DOHH2 (cell line): ENCODE data around the gene TC2N.

Experiments
- H3F3A ChIP-seq: fragments of 200-600 bp; sonication (generic), shearing (Covaris generic); 2 replicates; pipeline ENCODE4 v1.6.0; 2016; ENCODE audit warnings: antibody characterized with exemption, mild to moderate bottlenecking; ENCODE audit not compliant: control insufficient read depth, insufficient read depth
- H3K27ac ChIP-seq: fragments of 200-600 bp; sonication (generic); 2 replicates; pipeline ENCODE4 v1.5.1; 2014; ENCODE audit warnings: low read depth, mild to moderate bottlenecking, low read length, moderate library complexity
- H3K27me3 ChIP-seq: fragments of 200-600 bp; sonication (generic); 2 replicates; pipeline ENCODE4 v1.6.1; 2014; ENCODE audit warnings: mild to moderate bottlenecking, low read length, mixed read lengths; ENCODE audit not compliant: control insufficient read depth
- H3K36me3 ChIP-seq: fragments of 200-600 bp; sonication (generic); 2 replicates; pipeline ENCODE4 v1.6.1; 2014; ENCODE audit warnings: mild to moderate bottlenecking, low read length, moderate library complexity, mixed read lengths; ENCODE audit not compliant: control insufficient read depth
- H3K4me1 ChIP-seq: fragments of 200-600 bp; sonication (generic); 2 replicates; pipeline ENCODE4 v1.6.1; 2014; ENCODE audit warnings: mild to moderate bottlenecking, low read length, mixed read lengths; ENCODE audit not compliant: control insufficient read depth
- H3K4me2 ChIP-seq: fragments of 200-600 bp; sonication (generic); 2 replicates; pipeline ENCODE4 v1.6.0; 2014; ENCODE audit warnings: mild to moderate bottlenecking, low read length, moderate library complexity
- H3K4me3 ChIP-seq: fragments of 200-600 bp; sonication (generic); 2 replicates; pipeline ENCODE4 v1.5.1; 2014; ENCODE audit warnings: mild to moderate bottlenecking, low read length, mixed read lengths
- H3K79me2 ChIP-seq: fragments of 200-600 bp; sonication (generic); 2 replicates; pipeline ENCODE4 v1.6.1; 2014; ENCODE audit warnings: mild to moderate bottlenecking, low read length, mixed read lengths; ENCODE audit not compliant: control insufficient read depth
- H3K9me2 ChIP-seq: fragments of 200-600 bp; sonication (generic); replicated peaks from 2 replicates; pipeline ENCODE4 v1.6.1; 2014; ENCODE audit warnings: mild to moderate bottlenecking, low read length, mixed read lengths; ENCODE audit not compliant: control insufficient read depth
- H3K9me3 ChIP-seq: fragments of 200-600 bp; sonication (generic); 2 replicates; pipeline ENCODE4 v1.6.1; 2014; ENCODE audit warnings: antibody characterized with exemption, low read length, mixed read lengths; ENCODE audit not compliant: control insufficient read depth, insufficient read depth
- H4K20me1 ChIP-seq: fragments of 200-600 bp; sonication (generic); 2 replicates; pipeline ENCODE4 v1.6.0; 2014; ENCODE audit warnings: low read depth, mild to moderate bottlenecking, antibody characterized with exemption, low read length, moderate library complexity; ENCODE audit not compliant: control insufficient read depth, insufficient read depth
- EZH2phosphoT487 ChIP-seq: fragments of 200-600 bp; sonication (generic); IDR thresholded peaks from 2 replicates; pipeline ENCODE4 v1.6.1; 2017; ENCODE audit warnings: borderline replicate concordance, mild to moderate bottlenecking, antibody characterized with exemption, low read length, moderate library complexity, mixed read lengths
- TF ChIP-seq, protein P1 (sequence below): fragments of 200-600 bp; sonication (generic); IDR thresholded peaks from one replicate; pipeline ENCODE4 v1.5.1; 2014; ENCODE audit warnings: antibody characterized with exemption, mild to moderate bottlenecking, low read depth, low read length; ENCODE audit not compliant: poor library complexity, severe bottlenecking

Gene TC2N

GRCh38 chr14:91867316-91867988, at the start of gene TC2N:
TSS of gene TC2N (minus strand) at chr14:91867536. CDS start at chr14:91813769, 53,767 bp downstream.
- Histone ChIP-seq H3K4me3 (no peak within 1 kb of the TSS), H3K79me2 (no peaks in the 10 kb centered on the region), H3K27ac (no peak within 1 kb of the TSS), H4K20me1 (no peaks in the 10 kb centered on the region), H3K4me1 (peaks cover 44% of the 10 kb centered on the region), H3F3A (no peaks in the 10 kb centered on the region), H3K9me2 (no peaks in the 10 kb centered on the region), H3K4me2 (peak within 1 kb of the TSS; percentile 20; the same call in 1 of the 2 replicates), H3K27me3 (no peaks in the 10 kb centered on the region), H3K9me3 (no peaks in the 10 kb centered on the region), H3K36me3 (no peaks in the 10 kb centered on the region)
- no peak for TF ChIP-seq EZH2phosphoT487
- TF ChIP-seq, protein P1, sequence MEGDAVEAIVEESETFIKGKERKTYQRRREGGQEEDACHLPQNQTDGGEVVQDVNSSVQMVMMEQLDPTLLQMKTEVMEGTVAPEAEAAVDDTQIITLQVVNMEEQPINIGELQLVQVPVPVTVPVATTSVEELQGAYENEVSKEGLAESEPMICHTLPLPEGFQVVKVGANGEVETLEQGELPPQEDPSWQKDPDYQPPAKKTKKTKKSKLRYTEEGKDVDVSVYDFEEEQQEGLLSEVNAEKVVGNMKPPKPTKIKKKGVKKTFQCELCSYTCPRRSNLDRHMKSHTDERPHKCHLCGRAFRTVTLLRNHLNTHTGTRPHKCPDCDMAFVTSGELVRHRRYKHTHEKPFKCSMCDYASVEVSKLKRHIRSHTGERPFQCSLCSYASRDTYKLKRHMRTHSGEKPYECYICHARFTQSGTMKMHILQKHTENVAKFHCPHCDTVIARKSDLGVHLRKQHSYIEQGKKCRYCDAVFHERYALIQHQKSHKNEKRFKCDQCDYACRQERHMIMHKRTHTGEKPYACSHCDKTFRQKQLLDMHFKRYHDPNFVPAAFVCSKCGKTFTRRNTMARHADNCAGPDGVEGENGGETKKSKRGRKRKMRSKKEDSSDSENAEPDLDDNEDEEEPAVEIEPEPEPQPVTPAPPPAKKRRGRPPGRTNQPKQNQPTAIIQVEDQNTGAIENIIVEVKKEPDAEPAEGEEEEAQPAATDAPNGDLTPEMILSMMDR = no peak

- peaks cover 13% of the 10 kb centered on the region for H3K4me1 ChIP-seq
- H3K4me2 ChIP-seq = peak overlapping the region; percentile 55
- TF ChIP-seq EZH2phosphoT487 = no peak
- TF ChIP-seq, protein P1 = no peak
- H3F3A ChIP-seq = no peaks in the 10 kb centered on the region
- peak overlapping the region; percentile 43 for H3K27ac ChIP-seq
- H3K9me3 ChIP-seq = no peaks in the 10 kb centered on the region
- no peaks in the 10 kb centered on the region for H4K20me1 ChIP-seq
- no peaks in the 10 kb centered on the region for H3K79me2 ChIP-seq
- no peaks in the 10 kb centered on the region for H3K36me3 ChIP-seq
- H3K27me3 ChIP-seq = no peaks in the 10 kb centered on the region
- no peaks in the 10 kb centered on the region for H3K9me2 ChIP-seq
- H3K4me3 ChIP-seq = peak overlapping the region; percentile 31; the same call in 1 of the 2 replicates
Measured at GRCh38 chr14:91912035-91912434, 44.7 kb upstream of the TC2N start.

DNA sequence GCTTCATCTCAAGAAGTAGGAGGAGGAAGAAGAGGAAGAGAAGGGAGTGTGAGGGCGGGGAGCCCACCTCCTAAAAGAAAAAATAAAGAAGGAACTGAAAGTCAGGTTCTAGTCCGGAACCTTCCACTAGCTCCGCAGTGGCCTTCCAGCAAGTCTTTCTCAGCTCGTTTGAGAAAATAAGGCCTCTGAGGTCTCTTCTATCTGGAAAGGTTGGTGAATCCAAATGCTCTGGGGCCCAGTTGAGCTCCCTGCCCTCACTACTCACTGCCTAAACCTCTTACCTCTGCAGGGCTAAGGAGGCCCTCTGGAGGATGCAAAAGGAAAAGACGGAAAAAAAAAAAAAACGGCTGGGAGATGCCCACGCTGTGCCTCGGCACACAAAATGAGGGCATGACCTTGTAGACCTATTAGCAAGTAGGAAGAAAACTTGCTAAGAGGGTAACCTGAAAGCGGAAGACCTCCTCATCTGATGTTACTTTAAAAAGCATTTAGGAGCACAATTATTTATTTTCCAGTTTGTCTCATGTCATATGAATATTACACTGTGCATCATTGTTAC, 44.2 kb upstream of the TC2N start:
- Histone ChIP-seq H3K9me3 (no peaks in the 10 kb centered on the region), H3K4me2 (peak overlapping the region; percentile 55), H3K27me3 (no peaks in the 10 kb centered on the region), H3K9me2 (no peaks in the 10 kb centered on the region), H3K27ac (peak overlapping the region; percentile 43), H3K4me1 (peaks cover 13% of the 10 kb centered on the region), H3K36me3 (no peaks in the 10 kb centered on the region), H3K79me2 (no peaks in the 10 kb centered on the region), H3K4me3 (peak overlapping the region; percentile 31; the same call in 1 of the 2 replicates), H3F3A (no peaks in the 10 kb centered on the region), H4K20me1 (no peaks in the 10 kb centered on the region)
- TF ChIP-seq EZH2phosphoT487 = no peak
- TF ChIP-seq, protein P1 = peak; percentile 46
